ENCODE measurements around the gene FBLN2.
A peak's percentile ranks its signal among the peaks of the same experiment; 100 is the strongest.

Gene FBLN2

GRCh38 chr3:13581485-13582365 lies 32.8 kb downstream of the FBLN2 start:
- POLR2A ChIA-PET: no interaction called here

GRCh38 chr3:13582366-13583250 lies 33.7 kb downstream of the FBLN2 start:
- H3K27me3 ChIP-seq (replicated peaks in 2 of 5; ENCODE audit: control insufficient read depth in 4 of 5, insufficient read depth in 5 of 5, low read length in 4 of 5): no peaks in the 10 kb centered on the region
- H3K27ac ChIP-seq (ENCODE audit: insufficient read depth in 1 of 2, low read depth in 1 of 2, low read length in 2 of 2, poor library complexity in 1 of 2, severe bottlenecking in 2 of 2): no peak overlapping the region
- peaks cover 2 to 26% (median 21%) of the 10 kb centered on the region in 4 experiments for H3K4me1 ChIP-seq (ENCODE audit: control extremely low read depth in 1 of 4, control insufficient read depth in 4 of 4, insufficient read depth in 4 of 4, low read length in 3 of 4)
- ChIA-PET POLR2A (no interaction called here), CTCF (interaction anchor here (1.0 kb wide), 1 partner anchor 86 kb away, joined by 4 read pairs; no protein-coding TSS in a partner anchor)
- peak in 2 of 3 donors; percentile 10 to 26 for DNase-seq
- H3K4me3 ChIP-seq (ENCODE audit: control insufficient read depth in 1 of 7, extremely low read depth in 1 of 7, insufficient read depth in 4 of 7, low read depth in 2 of 7, low read length in 6 of 7): no peak overlapping the region
- WGBS (ENCODE audit: insufficient coverage): 84% methylated on average over 23 of the region's 24 CpGs
- H3K9me3 ChIP-seq (ENCODE audit: control extremely low read depth in 1 of 5, control insufficient read depth in 4 of 5, insufficient read depth in 2 of 5, low read depth in 1 of 5, low read length in 4 of 5): no peaks in the 10 kb centered on the region
- no peaks in the 10 kb centered on the region for H3K36me3 ChIP-seq (ENCODE audit: control insufficient read depth in 4 of 4, insufficient read depth in 4 of 4, low read length in 3 of 4)

More at GRCh38 chr3:13581485-13582365, 32.8 kb downstream of the FBLN2 start:
- Histone ChIP-seq H3K36me3 (ENCODE audit: control insufficient read depth in 4 of 4, insufficient read depth in 4 of 4, low read length in 3 of 4) (no peaks in the 10 kb centered on the region), H3K27me3 (replicated peaks in 2 of 5; ENCODE audit: control insufficient read depth in 4 of 5, insufficient read depth in 5 of 5, low read length in 4 of 5) (no peaks in the 10 kb centered on the region), H3K4me1 (ENCODE audit: control extremely low read depth in 1 of 4, control insufficient read depth in 4 of 4, insufficient read depth in 4 of 4, low read length in 3 of 4) (peaks cover 0 to 21% (median 18%) of the 10 kb centered on the region in 4 experiments), H3K4me3 (ENCODE audit: control insufficient read depth in 1 of 7, extremely low read depth in 1 of 7, insufficient read depth in 4 of 7, low read depth in 2 of 7, low read length in 6 of 7) (no peak overlapping the region), H3K9me3 (ENCODE audit: control extremely low read depth in 1 of 5, control insufficient read depth in 4 of 5, insufficient read depth in 2 of 5, low read depth in 1 of 5, low read length in 4 of 5) (no peaks in the 10 kb centered on the region), H3K27ac (ENCODE audit: insufficient read depth in 1 of 2, low read depth in 1 of 2, low read length in 2 of 2, poor library complexity in 1 of 2, severe bottlenecking in 2 of 2) (no peak overlapping the region)
- CTCF ChIA-PET: interaction anchor here (1.0 kb wide), 2 partner anchors 47 to 86 kb away, joined by 3 to 4 read pairs; no protein-coding TSS in a partner anchor
- peak in 2 of 3 donors; percentile 80 to 89 for DNase-seq
- 63% methylated on average over 21 of the region's 21 CpGs for WGBS (ENCODE audit: insufficient coverage)

- ChIA-PET POLR2A (no interaction called here), CTCF (no interaction called here)
- Histone ChIP-seq H3K4me3 (ENCODE audit: control insufficient read depth in 1 of 7, extremely low read depth in 1 of 7, insufficient read depth in 4 of 7, low read depth in 2 of 7, low read length in 6 of 7) (no peak overlapping the region), H3K27me3 (replicated peaks in 2 of 5; ENCODE audit: control insufficient read depth in 4 of 5, insufficient read depth in 5 of 5, low read length in 4 of 5) (no peaks in the 10 kb centered on the region), H3K27ac (ENCODE audit: insufficient read depth in 1 of 2, low read depth in 1 of 2, low read length in 2 of 2, poor library complexity in 1 of 2, severe bottlenecking in 2 of 2) (no peak overlapping the region), H3K36me3 (ENCODE audit: control insufficient read depth in 4 of 4, insufficient read depth in 4 of 4, low read length in 3 of 4) (no peaks in the 10 kb centered on the region), H3K9me3 (ENCODE audit: control extremely low read depth in 1 of 5, control insufficient read depth in 4 of 5, insufficient read depth in 2 of 5, low read depth in 1 of 5, low read length in 4 of 5) (no peaks in the 10 kb centered on the region), H3K4me1 (ENCODE audit: control extremely low read depth in 1 of 4, control insufficient read depth in 4 of 4, insufficient read depth in 4 of 4, low read length in 3 of 4) (peaks cover 5 to 32% (median 21%) of the 10 kb centered on the region in 4 experiments)
- no peak for DNase-seq
- 94% methylated on average over 14 of the region's 15 CpGs for WGBS (ENCODE audit: insufficient coverage)
Observed at GRCh38 chr3:13583251-13584180, 34.6 kb downstream of the FBLN2 start.

GRCh38 chr3:13584427-13584891 lies 35.5 kb downstream of the FBLN2 start:
- ChIA-PET POLR2A (no interaction called here), CTCF (interaction anchor here (0.7 to 1.0 kb wide), 2 partner anchors 8 to 36 kb away, joined by 3 read pairs; no protein-coding TSS in a partner anchor)
- Histone ChIP-seq H3K36me3 (ENCODE audit: control insufficient read depth in 4 of 4, insufficient read depth in 4 of 4, low read length in 3 of 4) (no peaks in the 10 kb centered on the region), H3K27ac (ENCODE audit: insufficient read depth in 1 of 2, low read depth in 1 of 2, low read length in 2 of 2, poor library complexity in 1 of 2, severe bottlenecking in 2 of 2) (no peak overlapping the region), H3K4me3 (ENCODE audit: control insufficient read depth in 1 of 7, extremely low read depth in 1 of 7, insufficient read depth in 4 of 7, low read depth in 2 of 7, low read length in 6 of 7) (no peak overlapping the region), H3K27me3 (replicated peaks in 2 of 5; ENCODE audit: control insufficient read depth in 4 of 5, insufficient read depth in 5 of 5, low read length in 4 of 5) (no peaks in the 10 kb centered on the region), H3K9me3 (ENCODE audit: control extremely low read depth in 1 of 5, control insufficient read depth in 4 of 5, insufficient read depth in 2 of 5, low read depth in 1 of 5, low read length in 4 of 5) (no peaks in the 10 kb centered on the region), H3K4me1 (ENCODE audit: control extremely low read depth in 1 of 4, control insufficient read depth in 4 of 4, insufficient read depth in 4 of 4, low read length in 3 of 4) (peaks cover 5 to 28% (median 21%) of the 10 kb centered on the region in 4 experiments)
- no peak for DNase-seq
- WGBS (ENCODE audit: insufficient coverage): 100% methylated on average over 8 of the region's 8 CpGs

GRCh38 chr3:13584901-13585300 lies 36.0 kb downstream of the FBLN2 start:
- ChIA-PET POLR2A (no interaction called here), CTCF (interaction anchor here (0.7 to 1.0 kb wide), 2 partner anchors 9 to 35 kb away, joined by 3 read pairs; no protein-coding TSS in a partner anchor)
- 89% methylated on average over 4 of the region's 5 CpGs for WGBS (ENCODE audit: insufficient coverage)

GRCh38 chr3:13587442-13587841 lies 38.5 kb downstream of the FBLN2 start:
- Histone ChIP-seq H3K4me1 (ENCODE audit: control extremely low read depth in 1 of 4, control insufficient read depth in 4 of 4, insufficient read depth in 4 of 4, low read length in 3 of 4) (peaks cover 5 to 16% (median 7%) of the 10 kb centered on the region in 4 experiments), H3K4me3 (ENCODE audit: control insufficient read depth in 1 of 7, extremely low read depth in 1 of 7, insufficient read depth in 4 of 7, low read depth in 2 of 7, low read length in 6 of 7) (no peak overlapping the region), H3K27ac (ENCODE audit: insufficient read depth in 1 of 2, low read depth in 1 of 2, low read length in 2 of 2, poor library complexity in 1 of 2, severe bottlenecking in 2 of 2) (no peak overlapping the region), H3K36me3 (ENCODE audit: control insufficient read depth in 4 of 4, insufficient read depth in 4 of 4, low read length in 3 of 4) (no peaks in the 10 kb centered on the region), H3K27me3 (replicated peaks in 2 of 5; ENCODE audit: control insufficient read depth in 4 of 5, insufficient read depth in 5 of 5, low read length in 4 of 5) (no peaks in the 10 kb centered on the region), H3K9me3 (ENCODE audit: control extremely low read depth in 1 of 5, control insufficient read depth in 4 of 5, insufficient read depth in 2 of 5, low read depth in 1 of 5, low read length in 4 of 5) (no peaks in the 10 kb centered on the region)
- POLR2A ChIA-PET: interaction anchor here (0.6 kb wide), 1 partner anchor 28 kb away, joined by 6 read pairs; no protein-coding TSS in a partner anchor
- DNase-seq: peak in 2 of 3 donors; percentile 16 to 43
- CTCF ChIA-PET: interaction anchor here (1.0 to 1.5 kb wide), 2 partner anchors 70 to 87 kb away, joined by 3 read pairs; no protein-coding TSS in a partner anchor
- WGBS (ENCODE audit: insufficient coverage): no CpG with 5 or more reads among the region's 3 CpGs

More at GRCh38 chr3:13584901-13585300, 36.0 kb downstream of the FBLN2 start:
- DNase-seq: no peak
- Histone ChIP-seq H3K4me3 (ENCODE audit: control insufficient read depth in 1 of 7, extremely low read depth in 1 of 7, insufficient read depth in 4 of 7, low read depth in 2 of 7, low read length in 6 of 7) (no peak overlapping the region), H3K36me3 (ENCODE audit: control insufficient read depth in 4 of 4, insufficient read depth in 4 of 4, low read length in 3 of 4) (no peaks in the 10 kb centered on the region), H3K4me1 (ENCODE audit: control extremely low read depth in 1 of 4, control insufficient read depth in 4 of 4, insufficient read depth in 4 of 4, low read length in 3 of 4) (peaks cover 5 to 28% (median 21%) of the 10 kb centered on the region in 4 experiments), H3K27ac (ENCODE audit: insufficient read depth in 1 of 2, low read depth in 1 of 2, low read length in 2 of 2, poor library complexity in 1 of 2, severe bottlenecking in 2 of 2) (no peak overlapping the region), H3K27me3 (replicated peaks in 2 of 5; ENCODE audit: control insufficient read depth in 4 of 5, insufficient read depth in 5 of 5, low read length in 4 of 5) (no peaks in the 10 kb centered on the region), H3K9me3 (ENCODE audit: control extremely low read depth in 1 of 5, control insufficient read depth in 4 of 5, insufficient read depth in 2 of 5, low read depth in 1 of 5, low read length in 4 of 5) (no peaks in the 10 kb centered on the region)
